Neural progenitor cell (in vitro differentiated cells): ENCODE measurements around the gene C1orf226. TPM values are rescaled to one million over a fixed set of nuclear protein-coding genes. Genes with fewer than 3 reads are reported as not detected.

Experiments used
- DNase-seq: peaks from one replicate; pipeline ENCODE4 v3.0.0-alpha.2; 2016; ENCODE audit warnings: low spot score
- H2AFZ ChIP-seq: fragments of 200-600 bp; sonication (generic); replicated peaks from 2 replicates; pipeline ENCODE4 v1.6.1; 2016; ENCODE audit warnings: antibody characterized with exemption
- H3F3A ChIP-seq: fragments of 200-600 bp; sonication (generic); 2 replicates; pipeline ENCODE4 v1.6.1; 2016; ENCODE audit warnings: antibody characterized with exemption, low read depth
- H3K27ac ChIP-seq: fragments of 200-600 bp; sonication (generic); 2 replicates; pipeline ENCODE4 v1.5.1; 2016; ENCODE audit warnings: mild to moderate bottlenecking
- H3K27me3 ChIP-seq: fragments of 200-600 bp; sonication (generic); 2 replicates; pipeline ENCODE4 v1.6.1; 2016; ENCODE audit warnings: mild to moderate bottlenecking, moderate library complexity
- H3K36me3 ChIP-seq: fragments of 200-600 bp; sonication (generic); 2 replicates; pipeline ENCODE4 v1.5.1; 2016
- H3K4me1 ChIP-seq: fragments of 200-600 bp; sonication (generic); 2 replicates; pipeline ENCODE4 v1.6.1; 2016; ENCODE audit warnings: mixed run types
- H3K4me2 ChIP-seq: fragments of 200-600 bp; sonication (generic); 2 replicates; pipeline ENCODE4 v1.6.1; 2016
- H3K4me3 ChIP-seq: fragments of 200-600 bp; sonication (generic); 2 replicates; pipeline ENCODE4 v1.5.1; 2016
- H3K79me2 ChIP-seq: fragments of 200-600 bp; sonication (generic); 2 replicates; pipeline ENCODE4 v1.6.1; 2016; ENCODE audit warnings: low read depth
- H3K9ac ChIP-seq: fragments of 200-600 bp; sonication (generic); 2 replicates; pipeline ENCODE4 v1.6.1; 2016
- H3K9me3 ChIP-seq: fragments of 200-600 bp; sonication (generic); 2 replicates; pipeline ENCODE4 v1.5.1; 2016; ENCODE audit warnings: low read depth
- H4K20me1 ChIP-seq: fragments of 200-600 bp; sonication (generic); 2 replicates; pipeline ENCODE4 v1.6.1; 2016; ENCODE audit warnings: low read depth
- H3K27ac Mint-ChIP-seq: 3 replicates; pipeline ENCODE4 v1.8.0; 2021; ENCODE audit warnings: mixed read lengths
- H3K27me3 Mint-ChIP-seq: 2 replicates; pipeline ENCODE4 v1.8.0; 2022; ENCODE audit warnings: low read depth, mild to moderate bottlenecking, inconsistent platforms, moderate library complexity, mixed read lengths; ENCODE audit not compliant: insufficient read depth
- H3K36me3 Mint-ChIP-seq: 3 replicates; pipeline ENCODE4 v1.8.0; 2021; ENCODE audit warnings: mixed read lengths
- H3K4me1 Mint-ChIP-seq: 3 replicates; pipeline ENCODE4 v1.8.0; 2021; ENCODE audit warnings: mixed read lengths
- H3K4me3 Mint-ChIP-seq: 3 replicates; pipeline ENCODE4 v1.8.0; 2021; ENCODE audit warnings: mild to moderate bottlenecking, moderate library complexity, mixed read lengths
- H3K9me3 Mint-ChIP-seq: 3 replicates; pipeline ENCODE4 v1.8.0; 2020; ENCODE audit warnings: mixed read lengths
- CTCF ChIP-seq: fragments of 200-600 bp; sonication (generic); IDR thresholded peaks from 2 replicates; pipeline ENCODE4 v1.5.1; 2017; ENCODE audit warnings: antibody characterized with exemption, mild to moderate bottlenecking
- EZH2 ChIP-seq: fragments of 200-600 bp; sonication (generic); IDR thresholded peaks from 2 replicates; pipeline ENCODE4 v1.6.1; 2017; ENCODE audit warnings: antibody characterized with exemption, mild to moderate bottlenecking, moderate library complexity
- EZH2phosphoT487 ChIP-seq: fragments of 200-600 bp; sonication (generic); IDR thresholded peaks from 2 replicates; pipeline ENCODE4 v1.6.1; 2017; ENCODE audit warnings: antibody characterized with exemption
- total RNA-seq: library from RNA; depleted of rRNA; stranded (reverse); fragments of >200 nt; gene quantifications from 2 replicates; pipeline ENCODE4 v1.2.3, GENCODE V29; 2015; ENCODE audit warnings: low replicate concordance

Gene C1orf226
- total RNA-seq, 1 donor from 2014 or later: 3.9 TPM

DNA sequence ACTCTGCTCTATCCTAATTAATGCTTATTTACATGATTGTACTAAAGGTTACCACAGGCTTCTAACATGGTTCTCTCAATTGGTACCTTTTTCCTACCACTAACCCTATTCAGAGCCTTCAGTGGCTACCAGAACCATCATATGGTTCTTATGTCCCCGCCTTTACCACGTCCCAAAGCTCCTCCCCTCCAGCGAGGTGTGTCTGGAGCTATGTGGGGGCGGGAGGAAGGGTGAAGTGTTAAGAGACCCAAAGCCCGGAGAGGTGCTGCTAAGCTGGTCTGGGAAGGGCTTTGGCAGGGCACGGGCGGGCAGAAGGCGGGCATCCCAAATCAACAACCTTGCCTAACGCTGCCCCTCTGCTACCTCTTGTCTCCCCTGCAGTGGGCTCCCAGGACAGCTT, 14.9 kb upstream of the C1orf226 start:
- no peak overlapping the region for H3K27ac ChIP-seq
- Mint-ChIP-seq H3K27ac (no peak overlapping the region), H3K36me3 (peaks cover 30% of the 10 kb centered on the region), H3K9me3 (no peaks in the 10 kb centered on the region), H3K4me1 (peaks cover 8% of the 10 kb centered on the region), H3K4me3 (no peak overlapping the region), H3K27me3 (peaks cover 5% of the 10 kb centered on the region)
- H3K9me3 ChIP-seq: no peaks in the 10 kb centered on the region
- no peaks in the 10 kb centered on the region for H3K4me1 ChIP-seq
- H3K9ac ChIP-seq: no peak overlapping the region
- no peaks in the 10 kb centered on the region for H3K79me2 ChIP-seq
- H2AFZ ChIP-seq: no peak overlapping the region
- H4K20me1 ChIP-seq: no peaks in the 10 kb centered on the region
- no peaks in the 10 kb centered on the region for H3K36me3 ChIP-seq
- H3K27me3 ChIP-seq: no peaks in the 10 kb centered on the region
- H3K4me2 ChIP-seq: no peak overlapping the region
- H3F3A ChIP-seq: no peaks in the 10 kb centered on the region
- H3K4me3 ChIP-seq: no peak overlapping the region
- DNase-seq: no peak
- TF ChIP-seq CTCF: no peak
- no peak for TF ChIP-seq EZH2phosphoT487
- no peak for TF ChIP-seq EZH2

GRCh38 chr1:162367073-162367472, 14.5 kb upstream of the C1orf226 start:
- Mint-ChIP-seq H3K36me3 (peaks cover 29% of the 10 kb centered on the region), H3K4me3 (no peak overlapping the region), H3K27ac (no peak overlapping the region), H3K4me1 (peaks cover 8% of the 10 kb centered on the region), H3K27me3 (peaks cover 5% of the 10 kb centered on the region), H3K9me3 (no peaks in the 10 kb centered on the region)
- no peak overlapping the region for H2AFZ ChIP-seq
- H3K4me3 ChIP-seq: no peak overlapping the region
- no peak for TF ChIP-seq EZH2phosphoT487
- TF ChIP-seq EZH2: no peak
- no peak for TF ChIP-seq CTCF
- H3K27ac ChIP-seq: no peak overlapping the region
- no peaks in the 10 kb centered on the region for H3F3A ChIP-seq
- no peaks in the 10 kb centered on the region for H3K79me2 ChIP-seq
- no peaks in the 10 kb centered on the region for H3K4me1 ChIP-seq
- H3K27me3 ChIP-seq: no peaks in the 10 kb centered on the region
- no peaks in the 10 kb centered on the region for H3K9me3 ChIP-seq
- no peaks in the 10 kb centered on the region for H3K36me3 ChIP-seq
- no peak overlapping the region for H3K4me2 ChIP-seq
- no peak overlapping the region for H3K9ac ChIP-seq
- no peak for DNase-seq
- H4K20me1 ChIP-seq: no peaks in the 10 kb centered on the region

- DNase-seq: no peak
- peak overlapping the region; percentile 74 for H3K27ac Mint-ChIP-seq
- H2AFZ ChIP-seq: no peak overlapping the region
- no peaks in the 10 kb centered on the region for H3K27me3 ChIP-seq
- H3K36me3 ChIP-seq: no peaks in the 10 kb centered on the region
- H3K4me3 ChIP-seq: no peak overlapping the region
- H3F3A ChIP-seq: no peaks in the 10 kb centered on the region
- H3K4me1 ChIP-seq: no peaks in the 10 kb centered on the region
- H3K36me3 Mint-ChIP-seq: peaks cover 31% of the 10 kb centered on the region
- H3K4me3 Mint-ChIP-seq: no peak overlapping the region
- H3K4me2 ChIP-seq: no peak overlapping the region
- H3K27ac ChIP-seq: no peak overlapping the region
- no peaks in the 10 kb centered on the region for H3K9me3 Mint-ChIP-seq
- peaks cover 14% of the 10 kb centered on the region for H3K4me1 Mint-ChIP-seq
- no peak overlapping the region for H3K9ac ChIP-seq
- no peaks in the 10 kb centered on the region for H4K20me1 ChIP-seq
- peaks cover 3% of the 10 kb centered on the region for H3K27me3 Mint-ChIP-seq
- H3K79me2 ChIP-seq: no peaks in the 10 kb centered on the region
- no peaks in the 10 kb centered on the region for H3K9me3 ChIP-seq
- TF ChIP-seq EZH2phosphoT487: no peak
- TF ChIP-seq CTCF: no peak
- TF ChIP-seq EZH2: no peak
Measured at GRCh38 chr1:162367772-162368171, 13.8 kb upstream of the C1orf226 start.

GRCh38 chr1:162368451-162368850, 13.1 kb upstream of the C1orf226 start:
- Mint-ChIP-seq H3K9me3 (no peaks in the 10 kb centered on the region), H3K27ac (peak overlapping the region; percentile 74), H3K4me1 (peaks cover 17% of the 10 kb centered on the region), H3K4me3 (no peak overlapping the region), H3K27me3 (peaks cover 2% of the 10 kb centered on the region), H3K36me3 (peaks cover 30% of the 10 kb centered on the region)
- Histone ChIP-seq H3K27me3 (no peaks in the 10 kb centered on the region), H3K4me1 (no peaks in the 10 kb centered on the region), H3K4me3 (no peak overlapping the region), H3K4me2 (no peak overlapping the region), H4K20me1 (no peaks in the 10 kb centered on the region), H3K9ac (no peak overlapping the region), H3K36me3 (no peaks in the 10 kb centered on the region), H3K9me3 (no peaks in the 10 kb centered on the region), H2AFZ (no peak overlapping the region), H3K27ac (no peak overlapping the region), H3K79me2 (no peaks in the 10 kb centered on the region), H3F3A (no peaks in the 10 kb centered on the region)
- DNase-seq: no peak
- TF ChIP-seq EZH2phosphoT487 (no peak), CTCF (no peak), EZH2 (no peak)
